HepG2 (cell line): ENCODE results near the gene TLCD3B. TPM values are rescaled to one million over a fixed set of nuclear protein-coding genes. Genes with fewer than 3 reads are reported as not detected.

ENCODE experiments used
- ATF7-NPFF ChIP-seq: sonication (generic); formaldehyde crosslinking; IDR thresholded peaks from 2 replicates; pipeline ENCODE4 v1.8.1; 2023; ENCODE audit warnings: mild to moderate bottlenecking, low read depth, missing genetic modification reagents, moderate library complexity
- CREBL2 ChIP-seq: sonication (generic); formaldehyde crosslinking; IDR thresholded peaks from 2 replicates; pipeline ENCODE4 v1.8.1; 2023; ENCODE audit warnings: missing genetic modification reagents, mild to moderate bottlenecking, borderline replicate concordance
- CSRNP1 ChIP-seq: sonication (generic); formaldehyde crosslinking; IDR thresholded peaks from 2 replicates; pipeline ENCODE4 v1.8.1; 2023; ENCODE audit warnings: mild to moderate bottlenecking, missing genetic modification reagents
- DNMT3B ChIP-seq: conservative IDR thresholded peaks from 2 replicates; pipeline ENCODE4 v1.6.1; 2016; ENCODE audit warnings: missing biosample characterization, control low read depth
- ELF4 ChIP-seq: sonication (generic); formaldehyde crosslinking; IDR thresholded peaks from 2 replicates; pipeline ENCODE4 v1.5.0; 2020; ENCODE audit warnings: missing genetic modification reagents, mild to moderate bottlenecking, moderate library complexity, borderline replicate concordance
- MIER3 ChIP-seq: IDR thresholded peaks from 2 replicates; pipeline ENCODE4 v1.6.1; 2016; ENCODE audit warnings: missing compliant biosample characterization, borderline replicate concordance
- MNT ChIP-seq: fragments of 450-650 bp; IDR thresholded peaks from 2 replicates; pipeline ENCODE4 v1.6.1; 2016
- MXD1 ChIP-seq: sonication (generic); formaldehyde crosslinking; IDR thresholded peaks from 2 replicates; pipeline ENCODE4 v1.4.0; 2020; ENCODE audit warnings: mild to moderate bottlenecking, missing genetic modification reagents
- NR2F1 ChIP-seq, 2 experiments: fragments of 450-650 bp in 1 of 2; formaldehyde crosslinking in 1 of 2; IDR thresholded peaks; 2 replicates each; pipeline versions ENCODE4 v1.5.0 to v1.6.1; 2016 to 2020; ENCODE audit warnings: mild to moderate bottlenecking in 1 of 2, missing compliant biosample characterization in 1 of 2, missing genetic modification reagents in 1 of 2, moderate library complexity in 1 of 2
- PCBP2 ChIP-seq: fragments of 200-400 bp; formaldehyde crosslinking; optimal IDR thresholded peaks from 2 replicates; pipeline ENCODE3; 2018; ENCODE audit warnings: low read length, low read depth; ENCODE audit not compliant: poor library complexity, severe bottlenecking
- PRDM15 ChIP-seq: sonication (generic); formaldehyde crosslinking; IDR thresholded peaks from 2 replicates; pipeline ENCODE4 v1.4.0; 2020; ENCODE audit warnings: missing genetic modification reagents
- ZBTB25 ChIP-seq: IDR thresholded peaks from 2 replicates; pipeline ENCODE4 v1.6.1; 2018; ENCODE audit warnings: missing genetic modification reagents
- ZEB1 ChIP-seq: IDR thresholded peaks from 2 replicates; pipeline ENCODE4 v1.6.1; 2012; ENCODE audit warnings: mild to moderate bottlenecking, low read depth, inconsistent platforms; ENCODE audit not compliant: insufficient replicate concordance
- ZNF264 ChIP-seq: sonication (generic); formaldehyde crosslinking; IDR thresholded peaks from 2 replicates; pipeline ENCODE4 v1.4.0; 2020; ENCODE audit warnings: missing genetic modification reagents
- ZNF432 ChIP-seq: sonication (generic); formaldehyde crosslinking; IDR thresholded peaks from 2 replicates; pipeline ENCODE4 v1.5.0; 2020; ENCODE audit warnings: missing genetic modification reagents, mild to moderate bottlenecking, borderline replicate concordance
- ZNF713 ChIP-seq: sonication (generic); formaldehyde crosslinking; IDR thresholded peaks from 2 replicates; pipeline ENCODE4 v1.4.0; 2020; ENCODE audit warnings: mild to moderate bottlenecking, missing genetic modification reagents
- ZNF772 ChIP-seq: sonication (generic); formaldehyde crosslinking; IDR thresholded peaks from 2 replicates; pipeline ENCODE4 v1.5.0; 2020; ENCODE audit warnings: mild to moderate bottlenecking, missing genetic modification reagents
- ZNF782 ChIP-seq: sonication (generic); formaldehyde crosslinking; IDR thresholded peaks from 2 replicates; pipeline ENCODE4 v1.4.0; 2020; ENCODE audit warnings: missing genetic modification reagents, mild to moderate bottlenecking, borderline replicate concordance
- polyA plus RNA-seq, 8 experiments: library from polyadenylated mRNA; depleted of rRNA in 3 of 8; stranded (reverse) in 7 of 8; unstranded in 1 of 8; fragments of >200 nt; fragmentation: Illumina TruSeq in 4 of 8; extraction: Trizol in 4 of 8; gene quantifications; 2 replicates each; pipeline versions ENCODE4 v1.2.1 to v1.2.3, GENCODE V29; 2011 to 2016; ENCODE audit warnings: low read depth in 4 of 8, missing spikeins in 1 of 8, mixed read lengths in 1 of 8; ENCODE audit not compliant: insufficient read depth in 1 of 8
- total RNA-seq, 5 experiments: library from RNA; depleted of rRNA; stranded (reverse); fragments of >200 nt; fragmentation: Illumina TruSeq; extraction: Trizol; gene quantifications; 2 replicates each; pipeline ENCODE4 v1.2.3, GENCODE V29; 2016; ENCODE audit warnings: low read depth in 1 of 5

TLCD3B gene
- total and polyA plus RNA-seq, 2 of the 13 experiments (the other 11 are each of a cell fraction or from before 2014, with no cell fraction given), result not detected

- TF ChIP-seq ZNF772 (CRISPR knock-in tag), result peak; percentile 69; the same call in 1 of the 2 replicates
- TF ChIP-seq MIER3 (CRISPR knock-in tag), result peak; percentile 94; the same call in 1 of the 2 replicates
- no peak for TF ChIP-seq ZNF782 (CRISPR knock-in tag)
- TF ChIP-seq NR2F1 (CRISPR knock-in tag; IDR thresholded peaks at IDR 0.05), result no peak
- no peak for TF ChIP-seq PCBP2
- 0 out of 2 replicates have a peak, but pooled peaks have one; percentile 34 for TF ChIP-seq ZNF713 (CRISPR knock-in tag)
- peak; percentile 53 for TF ChIP-seq ZEB1
- peak; percentile 61 for TF ChIP-seq ZNF264
- peak; percentile 52 for TF ChIP-seq ATF7-NPFF (CRISPR knock-in tag)
- TF ChIP-seq MXD1 (CRISPR knock-in tag), result peak; percentile 5; the same call in 1 of the 2 replicates
- peak; percentile 9; the same call in 1 of the 2 replicates for TF ChIP-seq CSRNP1 (CRISPR knock-in tag)
- TF ChIP-seq PRDM15 (CRISPR knock-in tag), result peak; percentile 72
- TF ChIP-seq DNMT3B (CRISPR knock-in tag), result peak; percentile 82
- peak; percentile 33; the same call in 1 of the 2 replicates for TF ChIP-seq MNT
- peak; percentile 28; the same call in 1 of the 2 replicates for TF ChIP-seq CREBL2 (CRISPR knock-in tag)
- TF ChIP-seq ZNF432 (CRISPR knock-in tag), result 0 out of 2 replicates have a peak, but pooled peaks have one; percentile 93
- peak; percentile 38; the same call in 1 of the 2 replicates for TF ChIP-seq ELF4 (CRISPR knock-in tag)
- TF ChIP-seq ZBTB25 (CRISPR knock-in tag), result peak; percentile 90
Measured at GRCh38 chr16:29995911-29996765, 34.9 kb downstream of the TLCD3B start, which contains the start of gene INO80E (continued).
